NB4 (cell line): Measurements from ENCODE around the gene MST1.

Experiments
- DNase-seq: peaks from one replicate; pipeline ENCODE4 v3.0.0; 2010; ENCODE audit warnings: low read depth
- H3K4me3 ChIP-seq: one replicate; pipeline ENCODE4 v1.5.1; 2011; ENCODE audit warnings: mild to moderate bottlenecking, low read depth, low read length, moderate library complexity
- MAX ChIP-seq: IDR thresholded peaks from 2 replicates; pipeline ENCODE4 v1.6.1; 2011; ENCODE audit warnings: low read depth, low read length
- MYC ChIP-seq: IDR thresholded peaks from 2 replicates; pipeline ENCODE4 v1.6.1; 2011; ENCODE audit warnings: low read depth, low read length
- POLR2A ChIP-seq: IDR thresholded peaks from 2 replicates; pipeline ENCODE4 v1.6.1; 2011; ENCODE audit warnings: mild to moderate bottlenecking; ENCODE audit not compliant: insufficient read length; ENCODE audit errors: extremely low read depth
- TF ChIP-seq, protein P1 (sequence below): IDR thresholded peaks from one replicate; pipeline ENCODE4 v1.5.1; 2012; ENCODE audit warnings: low read depth, low read length

Gene MST1

GRCh38 chr3:49670940-49671290 is 18.4 kb downstream of the MST1 start:
- H3K4me3 ChIP-seq: no peak overlapping the region
- DNase-seq: no peak
- TF ChIP-seq MYC (no peak), POLR2A (no peak), MAX (no peak)

DNA sequence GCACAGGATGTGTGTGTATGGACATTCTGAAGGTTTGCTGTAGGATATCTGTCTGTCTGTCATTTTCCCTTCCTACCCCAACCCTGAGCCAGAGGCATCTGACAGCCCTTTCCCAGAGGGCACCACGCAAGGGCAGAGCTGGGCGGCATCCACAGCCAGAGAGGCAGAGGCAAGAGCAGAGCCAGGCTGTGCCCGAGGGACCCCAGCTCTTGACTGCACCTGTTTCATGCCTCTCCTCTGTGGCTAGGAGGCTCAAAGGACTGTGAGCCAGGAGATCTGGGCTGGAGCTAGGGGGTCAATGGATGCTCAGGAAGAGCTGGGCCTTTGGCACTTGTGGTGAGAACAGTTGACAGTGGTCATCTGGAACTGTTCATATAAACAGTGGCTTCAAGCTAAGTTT is 19.9 kb downstream of the MST1 start:
- no peak for DNase-seq
- no peak overlapping the region for H3K4me3 ChIP-seq
- no peak for TF ChIP-seq MYC
- TF ChIP-seq, protein P1, sequence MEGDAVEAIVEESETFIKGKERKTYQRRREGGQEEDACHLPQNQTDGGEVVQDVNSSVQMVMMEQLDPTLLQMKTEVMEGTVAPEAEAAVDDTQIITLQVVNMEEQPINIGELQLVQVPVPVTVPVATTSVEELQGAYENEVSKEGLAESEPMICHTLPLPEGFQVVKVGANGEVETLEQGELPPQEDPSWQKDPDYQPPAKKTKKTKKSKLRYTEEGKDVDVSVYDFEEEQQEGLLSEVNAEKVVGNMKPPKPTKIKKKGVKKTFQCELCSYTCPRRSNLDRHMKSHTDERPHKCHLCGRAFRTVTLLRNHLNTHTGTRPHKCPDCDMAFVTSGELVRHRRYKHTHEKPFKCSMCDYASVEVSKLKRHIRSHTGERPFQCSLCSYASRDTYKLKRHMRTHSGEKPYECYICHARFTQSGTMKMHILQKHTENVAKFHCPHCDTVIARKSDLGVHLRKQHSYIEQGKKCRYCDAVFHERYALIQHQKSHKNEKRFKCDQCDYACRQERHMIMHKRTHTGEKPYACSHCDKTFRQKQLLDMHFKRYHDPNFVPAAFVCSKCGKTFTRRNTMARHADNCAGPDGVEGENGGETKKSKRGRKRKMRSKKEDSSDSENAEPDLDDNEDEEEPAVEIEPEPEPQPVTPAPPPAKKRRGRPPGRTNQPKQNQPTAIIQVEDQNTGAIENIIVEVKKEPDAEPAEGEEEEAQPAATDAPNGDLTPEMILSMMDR: no peak
- no peak for TF ChIP-seq MAX
- TF ChIP-seq POLR2A: no peak

DNA sequence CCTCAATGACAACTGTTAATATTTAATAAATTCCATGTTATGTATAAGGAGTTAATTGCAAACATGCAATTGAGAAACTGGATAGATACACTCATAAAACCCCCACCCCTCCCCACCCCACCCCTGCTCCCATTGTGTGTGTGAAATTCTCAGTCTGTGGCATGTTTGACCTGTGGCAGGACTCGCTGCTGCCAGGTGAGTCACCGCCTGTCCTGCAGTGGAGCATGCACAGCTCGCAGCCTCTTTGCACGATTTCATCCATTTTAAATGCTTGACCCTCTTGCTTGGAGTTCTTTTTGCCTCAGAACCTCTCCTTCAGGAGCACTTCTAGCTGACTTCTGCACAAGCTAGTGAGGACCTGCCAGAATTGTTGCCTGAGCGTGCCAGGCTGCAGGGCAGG is 20.4 kb downstream of the MST1 start:
- H3K4me3 ChIP-seq: no peak overlapping the region
- TF ChIP-seq MYC: no peak
- TF ChIP-seq, protein P1: no peak
- no peak for TF ChIP-seq MAX
- no peak for TF ChIP-seq POLR2A
- DNase-seq: no peak

- TF ChIP-seq, protein P1: no peak
- TF ChIP-seq POLR2A (no peak), MYC (no peak), MAX (no peak)
- peak; percentile 34 for DNase-seq
- H3K4me3 ChIP-seq: no peak overlapping the region
Observed at GRCh38 chr3:49668414-49668797, 20.9 kb downstream of the MST1 start.

DNA sequence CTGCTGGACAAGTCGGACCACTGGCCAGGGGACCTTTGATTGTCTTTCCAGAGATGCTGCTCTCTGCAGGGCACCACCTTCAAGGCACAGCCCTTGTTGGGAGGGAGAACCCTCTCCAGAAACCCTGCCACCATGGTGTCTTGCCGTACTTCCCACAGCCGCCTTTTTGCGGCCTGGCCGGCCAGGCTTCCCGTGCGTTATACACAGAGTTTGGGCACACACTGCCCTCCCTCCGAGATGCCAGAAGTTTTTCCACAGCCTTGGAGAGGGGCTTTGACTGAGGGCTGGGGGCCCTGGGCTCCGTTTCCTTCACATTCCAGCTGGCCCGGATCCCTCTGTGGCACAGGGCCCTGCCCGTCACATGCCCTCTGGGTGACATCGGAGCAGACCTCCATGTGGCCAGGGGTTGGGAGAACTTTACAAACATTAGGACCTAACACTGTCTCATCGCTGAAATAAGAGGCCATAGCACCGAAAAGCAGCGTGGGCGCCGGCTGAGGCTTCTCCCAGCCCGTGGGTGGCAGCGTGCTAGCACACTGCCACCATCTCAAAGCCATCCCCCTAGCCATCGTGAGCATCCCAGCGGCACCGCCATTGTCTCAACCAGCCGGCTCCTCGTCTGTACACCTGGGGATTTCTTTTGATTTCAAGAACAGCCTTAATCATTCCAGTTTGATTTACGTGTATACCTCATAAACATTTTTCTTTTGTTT is 21.4 kb downstream of the MST1 start:
- DNase-seq: no peak

GRCh38 chr3:49666592-49666991 is 22.7 kb downstream of the MST1 start:
- DNase-seq: no peak
- no peak for TF ChIP-seq POLR2A
- no peak for TF ChIP-seq MYC
- TF ChIP-seq, protein P1: no peak
- no peak for TF ChIP-seq MAX
- H3K4me3 ChIP-seq: no peak overlapping the region

More for the DNA sequence above, 21.4 kb downstream of the MST1 start:
- TF ChIP-seq, protein P1: no peak
- TF ChIP-seq POLR2A: no peak
- TF ChIP-seq MYC: no peak
- H3K4me3 ChIP-seq: no peak overlapping the region
